Measurements from ENCODE around the gene OLA1.

Gene OLA1

GRCh38 chr2:174036825-174037224 lies 211.5 kb downstream of the OLA1 start:
- no peak overlapping the region for H2AFZ ChIP-seq (ENCODE audit: insufficient read depth, low read length, poor library complexity)
- peaks cover 16 to 20% of the 10 kb centered on the region in 2 experiments for H3K4me1 ChIP-seq (ENCODE audit: control insufficient read depth in 1 of 2, insufficient read depth in 2 of 2, low read length in 2 of 2)
- no peak overlapping the region for H2AK5ac ChIP-seq (ENCODE audit: low read length)
- H3K9me3 ChIP-seq (ENCODE audit: insufficient read depth, low read depth, low read length) = no peaks in the 10 kb centered on the region
- H3K23ac ChIP-seq (ENCODE audit: low read length) = no peak overlapping the region
- no peak overlapping the region for H3K4me2 ChIP-seq (ENCODE audit: low read length)
- no peak overlapping the region for H2BK120ac ChIP-seq (ENCODE audit: insufficient read depth, low read length, poor library complexity)
- H3K18ac ChIP-seq (ENCODE audit: low read length) = no peak overlapping the region
- no peak overlapping the region for H3K4me3 ChIP-seq (ENCODE audit: low read depth, low read length)
- no peaks in the 10 kb centered on the region for H3K36me3 ChIP-seq (ENCODE audit: control insufficient read depth in 1 of 2, insufficient read depth in 2 of 2, low read length in 2 of 2)
- no peak overlapping the region for H3K27ac ChIP-seq (ENCODE audit: low read depth, low read length)
- no peak overlapping the region for H3K14ac ChIP-seq (ENCODE audit: low read length)
- H4K8ac ChIP-seq (ENCODE audit: low read depth, low read length) = no peak overlapping the region
- no peak overlapping the region for H4K12ac ChIP-seq (ENCODE audit: low read depth, low read length)
- peaks cover 34% of the 10 kb centered on the region for H3K79me1 ChIP-seq (ENCODE audit: low read length)
- no peaks in the 10 kb centered on the region for H3K27me3 ChIP-seq (ENCODE audit: insufficient read depth, low read length)
- no peak overlapping the region for H3K4ac ChIP-seq (ENCODE audit: low read depth, low read length)
- DNase-seq = no peak
- H2BK12ac ChIP-seq (ENCODE audit: low read length) = no peak overlapping the region
- H2BK5ac ChIP-seq (ENCODE audit: low read depth, low read length, poor library complexity) = no peak overlapping the region
- H3K79me2 ChIP-seq (ENCODE audit: control insufficient read depth, insufficient read depth, low read length, poor library complexity) = peaks cover 4% of the 10 kb centered on the region
- no peak overlapping the region for H3K9ac ChIP-seq (ENCODE audit: low read length)
- H4K91ac ChIP-seq (ENCODE audit: low read depth, low read length) = no peak overlapping the region

GRCh38 chr2:174035981-174036742 lies 212.2 kb downstream of the OLA1 start:
- no CpG with 5 or more reads among the region's 12 CpGs for WGBS (ENCODE audit: extremely low coverage, insufficient coverage, insufficient read length)
- peaks cover 35% of the 10 kb centered on the region for H3K79me1 ChIP-seq (ENCODE audit: low read length)

GRCh38 chr2:174035117-174035635 lies 213.2 kb downstream of the OLA1 start:
- Histone ChIP-seq H2AK5ac (ENCODE audit: low read length) (peak overlapping the region; percentile 62), H3K27me3 (ENCODE audit: insufficient read depth, low read length) (no peaks in the 10 kb centered on the region), H3K9ac (ENCODE audit: low read length) (no peak overlapping the region), H2BK12ac (ENCODE audit: low read length) (peak overlapping the region; percentile 87), H2BK120ac (ENCODE audit: insufficient read depth, low read length, poor library complexity) (peak overlapping the region; percentile 1), H3K79me1 (ENCODE audit: low read length) (peaks cover 35% of the 10 kb centered on the region), H3K9me3 (ENCODE audit: insufficient read depth, low read depth, low read length) (no peaks in the 10 kb centered on the region), H3K23ac (ENCODE audit: low read length) (no peak overlapping the region), H2BK5ac (ENCODE audit: low read depth, low read length, poor library complexity) (no peak overlapping the region), H3K79me2 (ENCODE audit: control insufficient read depth, insufficient read depth, low read length, poor library complexity) (peaks cover 4% of the 10 kb centered on the region), H3K4ac (ENCODE audit: low read depth, low read length) (no peak overlapping the region), H4K91ac (ENCODE audit: low read depth, low read length) (peak overlapping the region; percentile 77), H2AFZ (ENCODE audit: insufficient read depth, low read length, poor library complexity) (no peak overlapping the region), H3K14ac (ENCODE audit: low read length) (no peak overlapping the region), H3K18ac (ENCODE audit: low read length) (no peak overlapping the region), H3K36me3 (ENCODE audit: control insufficient read depth in 1 of 2, insufficient read depth in 2 of 2, low read length in 2 of 2) (no peaks in the 10 kb centered on the region), H3K4me1 (ENCODE audit: control insufficient read depth in 1 of 2, insufficient read depth in 2 of 2, low read length in 2 of 2) (peaks cover 14 to 25% of the 10 kb centered on the region in 2 experiments), H3K4me3 (ENCODE audit: low read depth, low read length) (no peak overlapping the region), H3K27ac (ENCODE audit: low read depth, low read length) (no peak overlapping the region), H4K12ac (ENCODE audit: low read depth, low read length) (no peak overlapping the region), H3K4me2 (ENCODE audit: low read length) (no peak overlapping the region), H4K8ac (ENCODE audit: low read depth, low read length) (no peak overlapping the region)
- DNase-seq = no peak
- WGBS (ENCODE audit: extremely low coverage, insufficient coverage, insufficient read length) = no CpG with 5 or more reads among the region's 3 CpGs

More at GRCh38 chr2:174035981-174036742, 212.2 kb downstream of the OLA1 start:
- H3K36me3 ChIP-seq (ENCODE audit: control insufficient read depth in 1 of 2, insufficient read depth in 2 of 2, low read length in 2 of 2) = no peaks in the 10 kb centered on the region
- no peak overlapping the region for H2AK5ac ChIP-seq (ENCODE audit: low read length)
- H3K4me2 ChIP-seq (ENCODE audit: low read length) = no peak overlapping the region
- peak overlapping the region; percentile 78 for H2BK12ac ChIP-seq (ENCODE audit: low read length)
- DNase-seq = peak in 1 of 2 donors; percentile 54
- H3K4ac ChIP-seq (ENCODE audit: low read depth, low read length) = no peak overlapping the region
- H3K79me2 ChIP-seq (ENCODE audit: control insufficient read depth, insufficient read depth, low read length, poor library complexity) = peaks cover 4% of the 10 kb centered on the region
- H3K23ac ChIP-seq (ENCODE audit: low read length) = no peak overlapping the region
- no peaks in the 10 kb centered on the region for H3K27me3 ChIP-seq (ENCODE audit: insufficient read depth, low read length)
- no peaks in the 10 kb centered on the region for H3K9me3 ChIP-seq (ENCODE audit: insufficient read depth, low read depth, low read length)
- H3K4me1 ChIP-seq (ENCODE audit: control insufficient read depth in 1 of 2, insufficient read depth in 2 of 2, low read length in 2 of 2) = peaks cover 17 to 25% of the 10 kb centered on the region in 2 experiments
- no peak overlapping the region for H3K14ac ChIP-seq (ENCODE audit: low read length)
- H2BK120ac ChIP-seq (ENCODE audit: insufficient read depth, low read length, poor library complexity) = no peak overlapping the region
- no peak overlapping the region for H3K9ac ChIP-seq (ENCODE audit: low read length)
- H4K12ac ChIP-seq (ENCODE audit: low read depth, low read length) = no peak overlapping the region
- no peak overlapping the region for H3K18ac ChIP-seq (ENCODE audit: low read length)
- H3K27ac ChIP-seq (ENCODE audit: low read depth, low read length) = no peak overlapping the region
- H4K8ac ChIP-seq (ENCODE audit: low read depth, low read length) = no peak overlapping the region
- no peak overlapping the region for H2AFZ ChIP-seq (ENCODE audit: insufficient read depth, low read length, poor library complexity)
- no peak overlapping the region for H4K91ac ChIP-seq (ENCODE audit: low read depth, low read length)
- H2BK5ac ChIP-seq (ENCODE audit: low read depth, low read length, poor library complexity) = no peak overlapping the region
- H3K4me3 ChIP-seq (ENCODE audit: low read depth, low read length) = no peak overlapping the region

GRCh38 chr2:174033163-174033550 lies 215.2 kb downstream of the OLA1 start:
- Histone ChIP-seq H2BK12ac (ENCODE audit: low read length) (no peak overlapping the region), H3K4me2 (ENCODE audit: low read length) (no peak overlapping the region), H2AFZ (ENCODE audit: insufficient read depth, low read length, poor library complexity) (no peak overlapping the region), H3K4me1 (ENCODE audit: control insufficient read depth in 1 of 2, insufficient read depth in 2 of 2, low read length in 2 of 2) (peaks cover 10 to 22% of the 10 kb centered on the region in 2 experiments), H3K27me3 (ENCODE audit: insufficient read depth, low read length) (no peaks in the 10 kb centered on the region), H3K79me1 (ENCODE audit: low read length) (peaks cover 30% of the 10 kb centered on the region), H4K12ac (ENCODE audit: low read depth, low read length) (no peak overlapping the region), H3K79me2 (ENCODE audit: control insufficient read depth, insufficient read depth, low read length, poor library complexity) (peaks cover 4% of the 10 kb centered on the region), H3K36me3 (ENCODE audit: control insufficient read depth in 1 of 2, insufficient read depth in 2 of 2, low read length in 2 of 2) (no peaks in the 10 kb centered on the region), H2BK120ac (ENCODE audit: insufficient read depth, low read length, poor library complexity) (no peak overlapping the region), H2BK5ac (ENCODE audit: low read depth, low read length, poor library complexity) (peak overlapping the region; percentile 13), H3K27ac (ENCODE audit: low read depth, low read length) (peak overlapping the region; percentile 40), H3K18ac (ENCODE audit: low read length) (no peak overlapping the region), H4K8ac (ENCODE audit: low read depth, low read length) (no peak overlapping the region), H2AK5ac (ENCODE audit: low read length) (no peak overlapping the region), H3K9ac (ENCODE audit: low read length) (no peak overlapping the region), H3K4me3 (ENCODE audit: low read depth, low read length) (no peak overlapping the region), H3K4ac (ENCODE audit: low read depth, low read length) (no peak overlapping the region), H3K9me3 (ENCODE audit: insufficient read depth, low read depth, low read length) (no peaks in the 10 kb centered on the region), H3K14ac (ENCODE audit: low read length) (no peak overlapping the region), H3K23ac (ENCODE audit: low read length) (no peak overlapping the region), H4K91ac (ENCODE audit: low read depth, low read length) (peak overlapping the region; percentile 8)
- WGBS (ENCODE audit: extremely low coverage, insufficient coverage, insufficient read length) = no CpG with 5 or more reads among the region's 2 CpGs
- DNase-seq = peak; percentile 78 to 85
